HL-60 (cell line): ENCODE results near the gene NR0B2.

Experiments
- CTCF ChIP-seq: IDR thresholded peaks from one replicate; pipeline ENCODE4 v1.5.1; 2011; ENCODE audit warnings: low read length, control low read depth, inconsistent platforms; ENCODE audit not compliant: insufficient read depth
- POLR2AphosphoS5 ChIP-seq: IDR thresholded peaks from 2 replicates; pipeline ENCODE4 v1.6.1; 2012; ENCODE audit warnings: low read depth
- REST ChIP-seq: IDR thresholded peaks from 2 replicates; pipeline ENCODE4 v1.6.1; 2012; ENCODE audit warnings: low read depth; ENCODE audit not compliant: insufficient replicate concordance
- SPI1 ChIP-seq: IDR thresholded peaks from 2 replicates; pipeline ENCODE4 v1.6.1; 2012; ENCODE audit warnings: low read depth, mild to moderate bottlenecking, borderline replicate concordance

GRCh38 chr1:26921540-26922430 lies 8.0 kb upstream of the NR0B2 start, which contains the start of gene NUDC:
- TF ChIP-seq REST (no peak), CTCF (no peak), SPI1 (peak; percentile 5; the same call in 1 of the 2 replicates), POLR2AphosphoS5 (peak; percentile 84)
